Caco-2 (cell line): ENCODE data around the gene FIBP. TPM values are rescaled to one million over a fixed set of nuclear protein-coding genes. Genes with fewer than 3 reads are reported as not detected.

Experiments used
- BruUV-seq: library from RNA; stranded (reverse); fragments of 400-500 nt; replicated peaks from 2 replicates; lab custom pipeline; 2021; lab: Mats Ljungman, UMichigan
- CTCF ChIA-PET: fragments of 300-600 bp; sonication (Branson Sonifier 250); formaldehyde crosslinking; loops from one replicate; lab custom pipeline; 2022; ENCODE audit warnings: antibody characterized with exemption; lab: Charles Lee
- POLR2A ChIA-PET: fragments of 300-600 bp; sonication (Branson Sonifier 250); formaldehyde crosslinking; loops from one replicate; lab custom pipeline; 2022; ENCODE audit warnings: antibody characterized with exemption; lab: Charles Lee
- DNase-seq, 2 experiments: peaks; one replicate each; pipeline versions ENCODE4 v3.0.0 to v3.0.0-alpha.2; 2020 to 2022
- H3K27me3 ChIP-seq: replicated peaks from 2 replicates; pipeline ENCODE4 v1.6.0; 2011; ENCODE audit warnings: low read length; ENCODE audit not compliant: control insufficient read depth, insufficient read depth
- H3K36me3 ChIP-seq: 2 replicates; pipeline ENCODE4 v1.5.1; 2011; ENCODE audit warnings: low read length; ENCODE audit not compliant: control insufficient read depth, insufficient read depth
- H3K4me1 ChIP-seq: fragments of 250-450 bp; sonication (Bioruptor Pico); 2 replicates; pipeline ENCODE4 v1.5.1; 2020; ENCODE audit warnings: mild to moderate bottlenecking
- H3K4me3 ChIP-seq: 2 replicates; pipeline ENCODE4 v1.5.1; 2011; ENCODE audit warnings: low read depth, mild to moderate bottlenecking, control low read depth, low read length
- H3K9me3 ChIP-seq: fragments of 250-450 bp; sonication (Bioruptor Pico); 2 replicates; pipeline ENCODE4 v1.5.1; 2020; ENCODE audit warnings: mild to moderate bottlenecking, moderate library complexity
- H3K27ac Mint-ChIP-seq: one replicate; pipeline ENCODE4 v1.8.0; 2022; ENCODE audit warnings: mixed read lengths; ENCODE audit not compliant: unreplicated experiment
- H3K27me3 Mint-ChIP-seq: one replicate; pipeline ENCODE4 v1.8.0; 2022; ENCODE audit warnings: mixed read lengths; ENCODE audit not compliant: insufficient read depth, unreplicated experiment
- H3K36me3 Mint-ChIP-seq: one replicate; pipeline ENCODE4 v1.8.0; 2022; ENCODE audit warnings: mild to moderate bottlenecking, mixed read lengths; ENCODE audit not compliant: insufficient read depth, unreplicated experiment
- H3K4me1 Mint-ChIP-seq: one replicate; pipeline ENCODE4 v1.8.0; 2022; ENCODE audit warnings: low read depth, mixed read lengths; ENCODE audit not compliant: unreplicated experiment
- H3K4me3 Mint-ChIP-seq: one replicate; pipeline ENCODE4 v1.8.0; 2022; ENCODE audit warnings: mild to moderate bottlenecking, moderate library complexity, mixed read lengths; ENCODE audit not compliant: unreplicated experiment
- H3K9me3 Mint-ChIP-seq: one replicate; pipeline ENCODE4 v1.8.0; 2022; ENCODE audit warnings: mixed read lengths; ENCODE audit not compliant: unreplicated experiment
- CTCF ChIP-seq, 2 experiments: fragments of 200-600 bp in 1 of 2; IDR thresholded peaks; 1 replicate in 1 of 2; 2 replicates in 1 of 2; pipeline versions ENCODE4 v1.5.1 to v1.8.0; 2011 to 2022; ENCODE audit warnings: antibody characterized with exemption in 1 of 2, control low read depth in 1 of 2, inconsistent platforms in 1 of 2, low read depth in 1 of 2, low read length in 1 of 2, mild to moderate bottlenecking in 1 of 2, moderate library complexity in 1 of 2; ENCODE audit not compliant: insufficient read depth in 1 of 2, severe bottlenecking in 1 of 2, unreplicated experiment in 1 of 2
- intact Hi-C: fragments of 100-400 bp; cut with micrococcal nuclease; formaldehyde crosslinking; loops from one replicate; pipeline ENCODE4 v1.10.0; 2022; ENCODE audit not compliant: unreplicated experiment
- total RNA-seq: library from RNA; stranded (reverse); gene quantifications from 2 replicates; pipeline ENCODE4 v1.2.3, GENCODE V29; 2022

Gene FIBP
- total RNA-seq, 1 experiment from 2014 or later: 61.5 TPM

GRCh38 chr11:65927904-65928397 is 39.7 kb upstream of the FIBP start:
- intact Hi-C loops: no loop called here
- H3K36me3 ChIP-seq: no peaks in the 10 kb centered on the region
- TF ChIP-seq CTCF (IDR thresholded peaks at IDR 0.05; ENCODE audit: insufficient read depth in 1 of 2, low read depth in 1 of 2, low read length in 1 of 2, severe bottlenecking in 1 of 2, unreplicated experiment in 1 of 2): no peak
- peaks cover 6% of the 10 kb centered on the region for H3K36me3 Mint-ChIP-seq
- H3K4me1 Mint-ChIP-seq: no peaks in the 10 kb centered on the region
- no peak for DNase-seq
- no peak overlapping the region for H3K27ac Mint-ChIP-seq
- no peak overlapping the region for H3K4me3 ChIP-seq
- ChIA-PET POLR2A (no interaction called here), CTCF (no interaction called here)
- H3K9me3 ChIP-seq: no peaks in the 10 kb centered on the region
- no peaks in the 10 kb centered on the region for H3K27me3 Mint-ChIP-seq
- no peaks in the 10 kb centered on the region for H3K9me3 Mint-ChIP-seq
- no peaks in the 10 kb centered on the region for H3K4me1 ChIP-seq
- no TSS peak for BruUV-seq
- H3K27me3 ChIP-seq: no peaks in the 10 kb centered on the region
- no peak overlapping the region for H3K4me3 Mint-ChIP-seq

- intact Hi-C loops: no loop called here
- Mint-ChIP-seq H3K4me1 (no peaks in the 10 kb centered on the region), H3K27me3 (no peaks in the 10 kb centered on the region), H3K27ac (no peak overlapping the region), H3K9me3 (no peaks in the 10 kb centered on the region), H3K36me3 (peaks cover 18% of the 10 kb centered on the region), H3K4me3 (no peak overlapping the region)
- POLR2A ChIA-PET: no interaction called here
- no peaks in the 10 kb centered on the region for H3K27me3 ChIP-seq
- BruUV-seq: no TSS peak
- no peaks in the 10 kb centered on the region; the same call in 1 of the 2 replicates for H3K36me3 ChIP-seq
- TF ChIP-seq CTCF (IDR thresholded peaks at IDR 0.05; ENCODE audit: insufficient read depth in 1 of 2, low read depth in 1 of 2, low read length in 1 of 2, severe bottlenecking in 1 of 2, unreplicated experiment in 1 of 2): no peak
- CTCF ChIA-PET: no interaction called here
- no peaks in the 10 kb centered on the region for H3K9me3 ChIP-seq
- no peak overlapping the region for H3K4me3 ChIP-seq
- no peak for DNase-seq
- peaks cover 2% of the 10 kb centered on the region; the same call in 1 of the 2 replicates for H3K4me1 ChIP-seq
Observed at GRCh38 chr11:65925397-65925796, 37.1 kb upstream of the FIBP start.

- POLR2A ChIA-PET: no interaction called here
- no peaks in the 10 kb centered on the region for H3K4me1 Mint-ChIP-seq
- Histone ChIP-seq H3K4me1 (peaks cover 12% of the 10 kb centered on the region; the same call in 1 of the 2 replicates), H3K36me3 (no peaks in the 10 kb centered on the region; the same call in 1 of the 2 replicates), H3K27me3 (no peaks in the 10 kb centered on the region), H3K9me3 (no peaks in the 10 kb centered on the region), H3K4me3 (no peak overlapping the region)
- no peak overlapping the region for H3K4me3 Mint-ChIP-seq
- TF ChIP-seq CTCF (IDR thresholded peaks at IDR 0.05; ENCODE audit: insufficient read depth in 1 of 2, low read depth in 1 of 2, low read length in 1 of 2, severe bottlenecking in 1 of 2, unreplicated experiment in 1 of 2): no peak
- no TSS peak for BruUV-seq
- peaks cover 25% of the 10 kb centered on the region for H3K36me3 Mint-ChIP-seq
- H3K27ac Mint-ChIP-seq: no peak overlapping the region
- intact Hi-C loops: no loop called here
- H3K27me3 Mint-ChIP-seq: no peaks in the 10 kb centered on the region
- CTCF ChIA-PET: interaction anchor here (1.1 kb wide), 1 partner anchor 34 kb away, joined by 3 read pairs; the partner anchor contains the start of gene FIBP
- DNase-seq: no peak
- no peaks in the 10 kb centered on the region for H3K9me3 Mint-ChIP-seq
Observed at GRCh38 chr11:65922565-65922964, 34.3 kb upstream of the FIBP start.
